K562 (cell line): ENCODE measurements around the gene EXOG.

Experiments
- CTCF ChIP-seq, 3 experiments: IDR thresholded peaks in 2 of 3; conservative IDR thresholded peaks in 1 of 3; 2 replicates each; pipeline ENCODE4 v1.5.1; 2011 to 2012; ENCODE audit warnings: low read length in 3 of 3, mild to moderate bottlenecking in 3 of 3, control low read depth in 2 of 3, improper control_type of control experiment in 1 of 3, inconsistent platforms in 1 of 3, low read depth in 1 of 3, mixed read lengths in 1 of 3, moderate library complexity in 1 of 3; ENCODE audit not compliant: insufficient read depth in 2 of 3
- KAT8 ChIP-seq: fragments of 450-650 bp; IDR thresholded peaks from 2 replicates; pipeline ENCODE4 v1.6.1; 2016; ENCODE audit warnings: low read depth, mild to moderate bottlenecking
- MIER1 ChIP-seq: fragments of 450-650 bp; IDR thresholded peaks from 2 replicates; pipeline ENCODE4 v1.6.1; 2016; ENCODE audit warnings: antibody characterized with exemption, mild to moderate bottlenecking, low read depth
- RAD51 ChIP-seq: fragments of 450-650 bp; IDR thresholded peaks from 2 replicates; pipeline ENCODE4 v1.7.1; 2016; ENCODE audit warnings: low read depth, mild to moderate bottlenecking, borderline replicate concordance
- ZBTB7A ChIP-seq: IDR thresholded peaks from 2 replicates; pipeline ENCODE4 v1.6.1; 2011; ENCODE audit warnings: low read depth, mild to moderate bottlenecking, low read length, moderate library complexity, borderline replicate concordance; ENCODE audit not compliant: control insufficient read depth
- ZNF318 ChIP-seq, 2 experiments: fragments of 450-650 bp; IDR thresholded peaks; 2 replicates each; pipeline ENCODE4 v1.6.1; 2016; ENCODE audit warnings: mild to moderate bottlenecking in 2 of 2, borderline replicate concordance in 1 of 2, low read depth in 1 of 2, moderate library complexity in 1 of 2

- TF ChIP-seq MIER1 (no peak), ZBTB7A (no peak), CTCF (IDR thresholded peaks at IDR 0.05 in 2 of 3, conservative IDR thresholded peaks at IDR 0.05 in 1 of 3; ENCODE audit: insufficient read depth in 2 of 3, low read depth in 1 of 3, low read length in 3 of 3) (no peak), RAD51 (no peak), ZNF318 (IDR thresholded peaks at IDR 0.05; ENCODE audit: borderline replicate concordance in 1 of 2, low read depth in 1 of 2) (no peak), KAT8 (no peak)
These were observed 18.2 kb upstream of the EXOG start for GRCh38 chr3:38477839-38478450.
